NCI-H526 treated with DMSO at 0.1 percent for 48 hours (cell line): Measurements from ENCODE around the gene CRACR2A.

Experiments
- DNase-seq: peaks from one replicate; lab custom pipeline; 2025; lab: John Stamatoyannopoulos, UW

Gene CRACR2A

GRCh38 chr12:3681595-3682061, 71.3 kb downstream of the CRACR2A start:
- no peak for DNase-seq

- DNase-seq = no peak
Observed at GRCh38 chr12:3680919-3681594, 71.9 kb downstream of the CRACR2A start.

GRCh38 chr12:3679831-3680230, 73.1 kb downstream of the CRACR2A start:
- no peak for DNase-seq

GRCh38 chr12:3677609-3678008, 75.3 kb downstream of the CRACR2A start:
- DNase-seq = no peak

GRCh38 chr12:3673981-3674708, 78.8 kb downstream of the CRACR2A start:
- no peak for DNase-seq

- DNase-seq = no peak
Observed at GRCh38 chr12:3672113-3672509, 80.8 kb downstream of the CRACR2A start.

- no peak for DNase-seq
Observed at GRCh38 chr12:3671330-3672112, 81.4 kb downstream of the CRACR2A start.

- no peak for DNase-seq
Observed at GRCh38 chr12:3670083-3670620, 82.8 kb downstream of the CRACR2A start.

GRCh38 chr12:3669594-3669993, 83.3 kb downstream of the CRACR2A start:
- DNase-seq = no peak

GRCh38 chr12:3668479-3669165, 84.3 kb downstream of the CRACR2A start:
- no peak for DNase-seq

- no peak for DNase-seq
Observed at GRCh38 chr12:3667485-3667884, 85.4 kb downstream of the CRACR2A start.

- no peak for DNase-seq
Observed at GRCh38 chr12:3666441-3666840, 86.5 kb downstream of the CRACR2A start.

GRCh38 chr12:3662521-3662921, 90.4 kb downstream of the CRACR2A start:
- DNase-seq = no peak

- DNase-seq = no peak
Observed at GRCh38 chr12:3661028-3661427, 91.9 kb downstream of the CRACR2A start.

GRCh38 chr12:3658327-3659163, 94.4 kb downstream of the CRACR2A start:
- DNase-seq = no peak

GRCh38 chr12:3656946-3657622, 95.8 kb downstream of the CRACR2A start:
- no peak for DNase-seq

GRCh38 chr12:3655328-3655900, 97.5 kb downstream of the CRACR2A start:
- peak; percentile 3 for DNase-seq

- no peak for DNase-seq
Observed at GRCh38 chr12:3651585-3652424, 101.1 kb downstream of the CRACR2A start.

GRCh38 chr12:3647504-3647903, 105.4 kb downstream of the CRACR2A start:
- DNase-seq = no peak
